Retina (tissue), 1 donor: ENCODE data around the gene CHD6.

Source experiments
- DNase-seq: peaks from one replicate; pipeline ENCODE4 v3.0.0-alpha.2; 2016

The CHD6 gene, protein sequence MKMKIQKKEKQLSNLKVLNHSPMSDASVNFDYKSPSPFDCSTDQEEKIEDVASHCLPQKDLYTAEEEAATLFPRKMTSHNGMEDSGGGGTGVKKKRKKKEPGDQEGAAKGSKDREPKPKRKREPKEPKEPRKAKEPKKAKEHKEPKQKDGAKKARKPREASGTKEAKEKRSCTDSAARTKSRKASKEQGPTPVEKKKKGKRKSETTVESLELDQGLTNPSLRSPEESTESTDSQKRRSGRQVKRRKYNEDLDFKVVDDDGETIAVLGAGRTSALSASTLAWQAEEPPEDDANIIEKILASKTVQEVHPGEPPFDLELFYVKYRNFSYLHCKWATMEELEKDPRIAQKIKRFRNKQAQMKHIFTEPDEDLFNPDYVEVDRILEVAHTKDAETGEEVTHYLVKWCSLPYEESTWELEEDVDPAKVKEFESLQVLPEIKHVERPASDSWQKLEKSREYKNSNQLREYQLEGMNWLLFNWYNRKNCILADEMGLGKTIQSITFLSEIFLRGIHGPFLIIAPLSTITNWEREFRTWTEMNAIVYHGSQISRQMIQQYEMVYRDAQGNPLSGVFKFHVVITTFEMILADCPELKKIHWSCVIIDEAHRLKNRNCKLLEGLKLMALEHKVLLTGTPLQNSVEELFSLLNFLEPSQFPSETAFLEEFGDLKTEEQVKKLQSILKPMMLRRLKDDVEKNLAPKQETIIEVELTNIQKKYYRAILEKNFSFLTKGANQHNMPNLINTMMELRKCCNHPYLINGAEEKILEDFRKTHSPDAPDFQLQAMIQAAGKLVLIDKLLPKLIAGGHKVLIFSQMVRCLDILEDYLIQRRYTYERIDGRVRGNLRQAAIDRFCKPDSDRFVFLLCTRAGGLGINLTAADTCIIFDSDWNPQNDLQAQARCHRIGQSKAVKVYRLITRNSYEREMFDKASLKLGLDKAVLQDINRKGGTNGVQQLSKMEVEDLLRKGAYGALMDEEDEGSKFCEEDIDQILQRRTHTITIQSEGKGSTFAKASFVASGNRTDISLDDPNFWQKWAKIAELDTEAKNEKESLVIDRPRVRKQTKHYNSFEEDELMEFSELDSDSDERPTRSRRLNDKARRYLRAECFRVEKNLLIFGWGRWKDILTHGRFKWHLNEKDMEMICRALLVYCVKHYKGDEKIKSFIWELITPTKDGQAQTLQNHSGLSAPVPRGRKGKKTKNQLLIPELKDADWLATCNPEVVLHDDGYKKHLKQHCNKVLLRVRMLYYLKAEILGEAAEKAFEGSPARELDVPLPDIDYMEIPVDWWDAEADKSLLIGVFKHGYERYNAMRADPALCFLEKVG (N-terminal part only)

DNA sequence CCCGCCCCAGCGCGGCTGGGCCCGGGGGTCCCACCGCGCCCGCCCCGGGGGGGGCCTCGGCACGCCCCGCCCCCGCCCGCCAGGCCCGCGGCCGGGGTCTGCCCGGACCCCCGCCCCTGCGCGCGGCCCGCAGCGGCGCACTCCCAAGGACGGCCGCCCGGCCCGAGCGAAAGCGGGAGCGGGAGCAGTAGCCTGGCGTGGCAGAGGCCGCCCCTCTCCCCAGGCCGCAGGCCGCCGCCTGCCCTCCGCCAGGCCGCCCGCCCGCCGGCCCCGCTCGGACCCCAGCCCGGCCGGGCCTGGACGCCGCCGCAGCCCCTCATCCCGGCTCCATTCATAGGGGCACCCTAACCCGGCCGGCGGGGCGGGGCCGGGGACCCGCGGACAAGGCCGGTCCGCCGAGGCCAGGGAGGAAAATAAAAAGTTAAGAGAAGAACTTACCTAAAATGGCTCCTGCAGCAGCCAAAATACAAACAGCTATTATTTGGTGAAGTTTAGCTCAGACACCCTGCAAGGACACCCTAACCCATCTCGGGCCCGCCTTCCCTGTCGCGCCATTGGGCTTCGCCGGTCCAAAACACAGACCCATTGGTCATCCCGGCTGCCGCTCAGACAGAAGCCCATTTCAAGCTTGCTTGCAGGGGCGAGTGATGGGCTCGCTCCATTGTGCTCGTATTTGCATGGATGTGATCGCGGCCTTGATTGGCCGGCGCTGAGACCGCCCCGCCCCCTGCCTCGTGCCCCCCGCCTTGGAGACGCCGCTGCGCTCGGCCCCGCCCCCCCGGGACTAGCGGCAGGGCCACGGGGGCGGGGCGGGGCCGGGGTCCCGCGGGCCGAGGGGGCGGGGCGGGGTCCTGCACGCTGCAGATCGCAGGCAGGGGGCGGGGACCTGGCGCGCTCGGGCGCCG lies at the start of gene CHD6:
Gene CHD6, minus strand, starts transcription at position 476 of the 905 bp plus-strand sequence. CDS start 67,040 bp downstream, outside the sequence.
- DNase-seq, result peak; percentile 97

- DNase-seq, result no peak
These were observed 46.4 kb upstream of the CHD6 start for GRCh38 chr20:41664584-41664983.

- no peak for DNase-seq
These were observed 39.5 kb upstream of the CHD6 start for GRCh38 chr20:41657655-41658054.

- peak; percentile 31 for DNase-seq
These were observed 37.9 kb upstream of the CHD6 start for GRCh38 chr20:41655962-41656618.

DNA sequence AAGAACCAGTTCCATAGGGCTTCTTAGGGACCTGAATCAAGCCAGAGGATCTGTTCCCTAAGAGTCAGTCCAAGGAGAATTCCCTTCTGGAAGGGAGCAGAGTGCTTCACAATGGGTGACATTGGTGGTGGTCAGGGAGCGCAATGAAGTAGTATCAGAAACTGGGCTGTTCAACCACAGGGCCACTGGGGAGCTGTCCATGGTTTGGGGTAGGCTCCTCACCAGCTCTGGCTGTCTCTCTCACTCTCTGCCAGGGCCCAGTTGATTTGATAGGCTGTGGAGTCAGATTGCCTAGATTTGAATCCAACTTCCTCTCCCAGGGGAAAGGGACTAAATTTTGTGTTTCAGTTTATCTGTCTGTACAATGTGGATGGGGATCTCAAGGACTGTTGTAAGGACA lies 36.7 kb upstream of the CHD6 start:
- DNase-seq, result no peak

GRCh38 chr20:41654292-41654691 lies 36.1 kb upstream of the CHD6 start:
- DNase-seq, result peak; percentile 31

GRCh38 chr20:41650231-41650948 lies 32.2 kb upstream of the CHD6 start:
- no peak for DNase-seq

- no peak for DNase-seq
These were observed 31.3 kb upstream of the CHD6 start for GRCh38 chr20:41649489-41649888.

GRCh38 chr20:41645372-41645771 lies 27.2 kb upstream of the CHD6 start:
- no peak for DNase-seq

- peak; percentile 38 for DNase-seq
These were observed 25.3 kb upstream of the CHD6 start for GRCh38 chr20:41643504-41643938.

DNA sequence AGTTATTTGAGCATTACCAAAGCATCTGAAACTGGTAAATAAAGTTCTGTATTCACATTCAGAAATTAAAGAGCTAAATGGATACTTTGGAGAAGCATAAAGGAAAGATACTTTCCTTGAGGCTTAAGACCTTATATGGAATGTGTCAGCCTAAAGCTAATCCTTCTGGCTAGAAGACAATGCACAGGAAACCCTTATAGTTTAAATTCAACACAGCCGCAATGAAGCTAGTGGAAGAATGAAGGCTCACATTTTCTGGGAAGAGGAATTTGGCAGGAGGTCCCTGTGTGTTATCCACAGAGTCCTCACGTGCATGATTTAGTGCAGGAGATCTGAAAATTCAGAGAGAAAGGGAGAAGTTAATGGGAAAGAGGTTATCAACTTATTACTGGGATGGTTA lies 21.5 kb upstream of the CHD6 start:
- no peak for DNase-seq

- no peak for DNase-seq
These were observed 20.3 kb upstream of the CHD6 start for GRCh38 chr20:41638456-41638855.

GRCh38 chr20:41635158-41635557 lies 17.0 kb upstream of the CHD6 start:
- no peak for DNase-seq

- no peak for DNase-seq
These were observed 14.7 kb upstream of the CHD6 start for GRCh38 chr20:41632896-41633295.

DNA sequence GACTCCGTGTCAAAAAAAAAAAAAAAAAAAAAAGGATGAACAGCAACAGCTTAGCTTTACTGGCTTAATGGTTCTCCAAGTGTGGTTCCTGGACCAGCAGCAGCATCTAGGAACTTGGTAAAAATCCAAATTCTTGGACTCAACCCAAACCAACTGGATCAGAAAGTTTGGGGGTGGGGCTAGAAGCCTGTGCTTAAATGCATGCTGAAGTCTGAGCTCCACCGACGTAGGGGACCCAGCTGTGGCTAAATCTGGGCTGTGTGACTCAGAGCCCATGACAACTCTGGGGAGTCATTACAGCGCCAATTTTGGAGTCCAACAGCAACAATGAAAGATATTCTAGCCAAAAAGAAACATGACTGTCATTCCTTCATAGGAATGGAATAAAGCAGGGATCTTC lies 13.6 kb upstream of the CHD6 start:
- DNase-seq, result no peak

DNA sequence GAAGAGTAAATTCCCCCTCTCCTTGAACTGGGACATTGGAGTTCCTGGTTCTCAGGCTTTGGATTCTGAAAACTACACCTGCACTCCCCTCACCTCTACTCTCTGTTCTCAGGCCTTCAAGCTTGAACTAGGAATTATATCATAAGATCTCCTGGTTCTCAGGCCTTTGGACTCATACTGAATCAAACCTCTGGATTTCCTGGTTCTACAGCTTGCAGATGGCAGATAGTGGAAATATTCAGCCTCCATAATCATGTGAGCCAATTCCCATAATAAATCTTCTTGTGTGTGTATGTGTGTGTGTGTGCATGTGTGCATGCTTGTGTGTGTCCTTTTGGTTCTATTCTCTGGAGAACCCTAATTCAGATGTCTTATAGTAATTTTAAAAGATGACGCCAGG lies 12.7 kb upstream of the CHD6 start:
- DNase-seq, result no peak

GRCh38 chr20:41627611-41628244 lies 9.6 kb upstream of the CHD6 start:
- no peak for DNase-seq

DNA sequence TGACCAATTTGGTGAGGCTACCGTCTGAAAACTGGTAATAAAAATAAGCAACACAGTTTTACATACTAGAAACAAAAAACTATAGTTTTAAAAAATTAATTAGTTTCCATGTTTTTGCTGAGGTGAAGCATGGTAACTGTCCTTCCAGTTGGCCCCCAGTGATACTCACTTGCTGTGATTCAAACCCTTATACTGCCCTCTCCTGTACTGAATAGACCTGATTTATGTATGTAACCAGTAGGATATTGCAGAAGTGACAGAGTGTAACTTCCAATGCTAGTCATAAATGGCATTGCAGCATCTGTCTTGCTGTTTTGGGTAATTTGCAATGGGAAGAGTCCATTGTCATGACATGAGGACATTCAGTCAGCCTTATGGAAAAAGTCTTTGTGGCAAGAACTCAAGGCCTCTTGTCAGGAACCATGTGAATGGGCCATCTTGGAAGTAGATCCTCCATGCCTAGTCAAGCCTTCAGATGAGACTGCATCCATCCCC lies 8.9 kb upstream of the CHD6 start:
- no peak for DNase-seq

DNA sequence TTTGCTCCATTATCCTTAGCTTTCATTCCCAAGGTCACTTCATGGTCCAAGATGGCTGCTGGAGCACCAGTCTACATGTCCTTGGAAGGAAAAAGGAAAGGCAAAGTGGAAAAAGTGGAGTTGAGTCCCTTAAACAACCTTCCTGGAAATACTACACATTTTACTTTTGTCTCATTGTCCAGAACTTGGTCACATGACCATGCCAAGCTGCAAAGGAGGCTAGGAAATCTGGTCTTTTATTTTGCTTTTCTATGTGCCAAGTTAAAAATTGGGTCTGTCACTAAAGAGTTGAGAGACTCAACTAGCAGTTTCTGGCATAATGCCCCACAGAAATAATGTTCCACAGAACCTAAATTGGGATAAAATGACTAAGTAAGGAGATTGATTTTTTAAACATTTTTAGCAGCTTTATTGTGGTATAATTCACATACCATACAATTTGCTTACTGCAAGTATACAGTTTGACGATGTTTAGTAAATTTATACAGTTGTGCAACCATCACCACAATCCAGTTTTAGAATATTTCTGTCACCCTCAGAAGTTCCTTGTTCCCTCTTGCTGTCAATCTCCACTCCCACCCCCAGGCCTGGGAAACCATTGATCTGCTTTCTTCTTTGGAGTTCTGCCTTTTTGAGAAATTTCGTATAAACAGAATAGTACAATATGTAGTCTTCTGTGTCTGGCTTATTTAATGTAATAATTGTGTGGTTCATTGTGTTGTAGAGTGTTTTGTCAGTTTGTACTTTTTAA lies 5.6 kb upstream of the CHD6 start:
- DNase-seq, result no peak
